Measurements from ENCODE around the gene MRPS18B.

DNA sequence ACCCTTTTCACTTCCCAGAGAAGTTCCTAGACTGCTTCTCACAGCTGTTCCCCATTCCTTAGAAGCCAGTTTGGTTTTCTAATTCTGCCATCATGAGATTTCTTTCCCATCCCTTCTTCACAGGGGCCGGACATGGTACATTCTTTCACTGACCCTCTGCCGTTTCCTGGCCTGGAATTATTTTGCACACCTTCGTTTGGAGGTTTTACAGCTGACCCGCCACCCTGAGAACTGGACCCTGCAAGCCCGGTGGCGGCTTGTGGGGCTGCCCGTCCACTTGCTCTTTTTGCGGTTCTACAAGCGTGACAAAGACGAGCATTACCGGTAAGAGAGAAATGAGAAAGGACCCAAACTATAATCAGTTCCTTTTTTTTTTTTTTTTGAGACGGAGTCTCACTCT is 33.5 kb downstream of the MRPS18B start:
- TF ChIP-seq EP300 (conservative IDR thresholded peaks at IDR 0.05; ENCODE audit: poor library complexity, severe bottlenecking): no peak
- TF ChIP-seq, protein P1, sequence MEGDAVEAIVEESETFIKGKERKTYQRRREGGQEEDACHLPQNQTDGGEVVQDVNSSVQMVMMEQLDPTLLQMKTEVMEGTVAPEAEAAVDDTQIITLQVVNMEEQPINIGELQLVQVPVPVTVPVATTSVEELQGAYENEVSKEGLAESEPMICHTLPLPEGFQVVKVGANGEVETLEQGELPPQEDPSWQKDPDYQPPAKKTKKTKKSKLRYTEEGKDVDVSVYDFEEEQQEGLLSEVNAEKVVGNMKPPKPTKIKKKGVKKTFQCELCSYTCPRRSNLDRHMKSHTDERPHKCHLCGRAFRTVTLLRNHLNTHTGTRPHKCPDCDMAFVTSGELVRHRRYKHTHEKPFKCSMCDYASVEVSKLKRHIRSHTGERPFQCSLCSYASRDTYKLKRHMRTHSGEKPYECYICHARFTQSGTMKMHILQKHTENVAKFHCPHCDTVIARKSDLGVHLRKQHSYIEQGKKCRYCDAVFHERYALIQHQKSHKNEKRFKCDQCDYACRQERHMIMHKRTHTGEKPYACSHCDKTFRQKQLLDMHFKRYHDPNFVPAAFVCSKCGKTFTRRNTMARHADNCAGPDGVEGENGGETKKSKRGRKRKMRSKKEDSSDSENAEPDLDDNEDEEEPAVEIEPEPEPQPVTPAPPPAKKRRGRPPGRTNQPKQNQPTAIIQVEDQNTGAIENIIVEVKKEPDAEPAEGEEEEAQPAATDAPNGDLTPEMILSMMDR (IDR thresholded peaks at IDR 0.05; ENCODE audit: poor library complexity, severe bottlenecking): no peak
